Frontal cortex (tissue), 4 donors: ENCODE data around the gene PRDM16. TPM values are rescaled to one million over a fixed set of nuclear protein-coding genes. Genes with fewer than 3 reads are reported as not detected.
A peak's percentile ranks its signal among the peaks of the same experiment; 100 is the strongest.

Source experiments
- DNase-seq, 2 donors: peaks; one replicate each; pipeline ENCODE4 v3.0.0; 2012; ENCODE audit warnings: low spot score in 2 of 2
- FAIRE-seq: peaks from 2 replicates; lab custom pipeline; 2012; peaks lifted over from hg19 to GRCh38; lab: Jason Lieb, UNC
- total RNA-seq: library from RNA; depleted of rRNA; stranded (reverse); fragments of >200 nt; gene quantifications from one replicate; pipeline ENCODE4 v1.2.3, GENCODE V29; 2014
- donor health status: control.
- donor health status: control.
- donor health status: control.

The PRDM16 gene
- total RNA-seq, 1 donor from 2014 or later, result 1.6 TPM

DNA sequence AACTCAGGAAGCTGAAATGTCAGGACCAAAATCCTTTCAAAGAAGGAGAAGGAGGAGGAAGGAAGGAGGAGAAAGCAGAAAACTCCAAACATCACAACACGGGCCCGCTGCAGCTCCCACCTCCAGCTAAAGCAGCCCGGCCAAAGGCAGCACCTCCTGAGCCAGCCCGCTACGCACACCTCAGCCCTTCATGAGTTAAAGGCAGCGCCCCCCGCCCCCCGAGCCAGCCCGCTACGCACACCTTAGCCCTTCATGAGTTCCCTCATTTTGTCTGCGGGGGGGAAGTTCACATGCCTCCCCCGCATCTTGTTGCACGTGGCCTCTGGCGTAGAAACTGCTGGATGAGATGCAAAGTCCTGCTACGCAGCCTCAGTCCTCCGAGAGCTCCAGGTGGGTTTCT, 294.8 kb downstream of the PRDM16 start:
- no peak for DNase-seq
- FAIRE-seq, result no peak

GRCh38 chr1:3364551-3364950, 295.5 kb downstream of the PRDM16 start:
- FAIRE-seq (no peak), DNase-seq (no peak)

GRCh38 chr1:3364983-3365382, 296.0 kb downstream of the PRDM16 start:
- FAIRE-seq (no peak), DNase-seq (no peak)

- DNase-seq, result no peak
- no peak for FAIRE-seq
Measured at GRCh38 chr1:3365523-3366125, 296.6 kb downstream of the PRDM16 start.

DNA sequence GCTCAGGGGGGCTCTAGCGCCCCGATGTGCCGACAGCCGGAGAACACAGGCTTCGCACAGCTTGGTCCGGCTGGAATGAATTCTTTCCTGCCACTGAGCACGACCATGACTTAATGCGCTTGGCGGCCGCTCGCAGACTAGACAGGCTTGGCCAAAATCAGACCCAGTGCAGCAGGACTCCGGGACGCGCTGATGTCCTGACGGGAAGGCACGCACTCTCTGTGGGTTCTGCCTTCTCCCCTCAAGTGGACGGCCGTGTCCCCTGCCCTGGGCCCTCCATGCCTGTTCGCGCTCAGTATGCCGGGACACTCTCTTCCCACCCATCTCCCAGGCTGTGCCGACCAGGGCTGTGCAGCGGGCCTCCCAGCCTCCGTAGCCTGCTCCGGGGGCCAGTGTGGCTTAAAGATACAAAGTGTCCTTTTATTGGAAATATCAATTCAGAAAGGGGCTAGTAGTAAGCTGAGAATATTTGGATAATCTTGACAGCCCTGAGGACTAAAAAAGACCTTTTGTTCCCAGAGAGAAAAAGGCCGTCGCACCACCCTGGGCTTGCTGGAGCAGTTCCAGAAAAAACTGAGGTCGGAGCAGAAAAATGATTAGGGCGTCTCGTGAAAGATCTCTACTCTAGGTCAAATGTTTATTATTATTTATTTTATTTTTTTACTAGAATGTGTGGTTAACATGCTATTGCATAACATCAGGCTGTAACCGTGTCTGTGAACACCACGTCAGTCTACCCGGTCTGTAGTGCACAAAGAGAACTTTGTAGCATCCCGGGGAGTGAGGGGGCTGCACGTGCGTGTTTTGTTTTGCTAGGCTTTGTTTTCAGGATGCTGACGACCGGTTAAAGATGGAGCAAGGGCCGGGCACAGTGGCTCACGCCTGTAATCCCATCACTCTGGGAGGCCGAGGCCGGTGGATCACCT, 297.4 kb downstream of the PRDM16 start:
- no peak for FAIRE-seq
- DNase-seq, result peak in 1 of 2 donors; percentile 48

DNA sequence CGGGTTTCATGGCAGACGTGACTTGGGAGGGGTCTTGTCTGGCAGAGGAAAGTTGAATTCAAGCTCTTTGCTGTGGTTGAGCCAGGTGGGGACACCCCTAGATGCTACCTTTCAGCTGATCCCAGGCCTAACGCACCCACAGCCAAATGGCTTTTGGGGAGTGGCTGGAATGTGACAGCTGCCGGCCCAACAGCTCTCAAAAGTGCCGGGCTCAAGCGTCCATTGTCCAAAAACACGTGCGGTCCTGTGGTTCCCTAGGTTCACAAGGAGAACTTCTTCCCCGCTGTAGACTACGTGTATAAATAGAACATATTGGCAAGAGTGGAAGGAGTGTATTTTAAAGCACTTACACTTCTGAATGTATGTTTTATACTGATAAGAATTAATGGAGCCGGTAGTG, 298.4 kb downstream of the PRDM16 start:
- no peak for FAIRE-seq
- DNase-seq, result no peak

GRCh38 chr1:3368059-3368458, 299.1 kb downstream of the PRDM16 start:
- no peak for FAIRE-seq
- DNase-seq, result no peak

DNA sequence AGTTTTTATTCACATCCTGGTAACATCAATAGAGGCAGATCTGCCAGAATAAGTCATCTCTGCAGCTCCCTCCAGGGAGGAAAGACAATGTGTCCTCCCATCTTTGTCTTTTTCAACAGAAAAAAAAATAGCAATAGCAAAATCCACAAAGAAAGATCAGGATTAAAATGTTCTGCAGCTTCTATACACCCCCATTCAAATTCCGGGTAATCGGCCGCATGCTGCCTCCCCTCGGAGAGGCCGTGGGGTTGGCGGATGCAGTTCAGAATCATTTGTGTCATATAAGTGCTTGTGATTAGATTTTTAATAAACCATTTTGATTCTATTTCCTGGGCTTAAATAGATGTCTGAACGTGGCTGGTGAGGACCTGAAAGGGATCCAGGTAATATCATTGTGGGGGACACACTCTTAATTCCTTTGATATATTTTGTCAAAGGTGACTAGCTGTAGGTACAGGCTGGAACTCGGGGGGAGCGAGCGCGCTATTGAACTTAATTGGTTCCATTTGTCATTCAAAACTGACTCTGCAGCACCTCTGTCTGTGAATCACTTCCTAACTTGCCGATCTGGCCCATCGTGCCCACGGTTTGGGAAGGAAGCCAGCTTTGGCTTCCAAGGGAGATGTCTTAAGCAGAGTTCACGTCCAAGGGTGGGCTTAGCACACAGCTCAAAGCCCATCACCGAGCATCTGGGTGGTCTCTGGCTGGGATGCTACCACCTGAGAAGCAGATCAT, 299.9 kb downstream of the PRDM16 start:
- DNase-seq, result no peak
- FAIRE-seq, result no peak

GRCh38 chr1:3369446-3370076, 300.6 kb downstream of the PRDM16 start:
- no peak for FAIRE-seq
- peak in 1 of 2 donors; percentile 59 for DNase-seq

GRCh38 chr1:3370856-3371703, 302.1 kb downstream of the PRDM16 start:
- DNase-seq (no peak), FAIRE-seq (no peak)

GRCh38 chr1:3372317-3372716, 303.3 kb downstream of the PRDM16 start:
- DNase-seq (no peak), FAIRE-seq (no peak)

GRCh38 chr1:3373175-3373574, 304.2 kb downstream of the PRDM16 start:
- FAIRE-seq, result no peak
- DNase-seq, result no peak

- FAIRE-seq (no peak), DNase-seq (no peak)
Measured at GRCh38 chr1:3373700-3374405, 304.9 kb downstream of the PRDM16 start.

DNA sequence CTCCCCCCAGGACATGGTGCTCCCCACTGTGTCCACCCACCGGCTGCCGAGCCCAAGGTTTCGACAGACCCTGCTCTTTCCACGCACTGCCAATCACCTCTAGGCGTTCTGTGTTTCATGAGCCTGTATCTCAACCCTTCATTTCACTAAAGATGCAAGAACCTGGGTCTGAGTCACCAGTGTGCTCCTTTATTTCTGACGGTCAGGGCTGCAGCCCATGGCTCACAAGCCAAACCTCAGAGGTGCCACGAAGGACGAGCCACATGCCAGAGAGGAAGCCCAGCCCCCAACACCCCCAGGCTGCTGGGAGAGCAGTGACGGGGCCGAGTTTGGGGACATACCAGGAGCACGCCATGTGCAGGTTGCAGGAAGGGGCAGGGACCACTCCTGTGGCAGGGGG, 306.2 kb downstream of the PRDM16 start:
- DNase-seq (no peak), FAIRE-seq (no peak)

DNA sequence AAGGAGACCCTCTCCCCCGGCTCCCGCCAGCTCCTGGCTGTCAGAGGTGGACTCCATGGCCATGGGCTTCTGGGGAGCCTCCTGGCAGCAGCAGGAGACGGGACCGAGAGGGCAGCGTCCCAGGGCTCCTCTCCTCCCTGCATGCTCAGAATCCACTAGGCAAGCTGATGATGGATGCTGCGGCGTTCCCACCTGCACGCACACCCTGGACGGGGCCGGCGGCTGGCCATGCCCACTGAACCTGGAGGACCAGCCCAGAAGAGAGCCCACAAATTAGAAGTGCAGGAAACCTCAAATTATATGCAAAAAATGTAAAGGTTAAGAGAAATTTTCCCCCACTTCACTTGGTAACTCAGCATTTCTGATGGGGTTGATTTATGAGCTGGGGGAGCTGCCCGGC, 308.2 kb downstream of the PRDM16 start:
- FAIRE-seq (no peak), DNase-seq (no peak)

DNA sequence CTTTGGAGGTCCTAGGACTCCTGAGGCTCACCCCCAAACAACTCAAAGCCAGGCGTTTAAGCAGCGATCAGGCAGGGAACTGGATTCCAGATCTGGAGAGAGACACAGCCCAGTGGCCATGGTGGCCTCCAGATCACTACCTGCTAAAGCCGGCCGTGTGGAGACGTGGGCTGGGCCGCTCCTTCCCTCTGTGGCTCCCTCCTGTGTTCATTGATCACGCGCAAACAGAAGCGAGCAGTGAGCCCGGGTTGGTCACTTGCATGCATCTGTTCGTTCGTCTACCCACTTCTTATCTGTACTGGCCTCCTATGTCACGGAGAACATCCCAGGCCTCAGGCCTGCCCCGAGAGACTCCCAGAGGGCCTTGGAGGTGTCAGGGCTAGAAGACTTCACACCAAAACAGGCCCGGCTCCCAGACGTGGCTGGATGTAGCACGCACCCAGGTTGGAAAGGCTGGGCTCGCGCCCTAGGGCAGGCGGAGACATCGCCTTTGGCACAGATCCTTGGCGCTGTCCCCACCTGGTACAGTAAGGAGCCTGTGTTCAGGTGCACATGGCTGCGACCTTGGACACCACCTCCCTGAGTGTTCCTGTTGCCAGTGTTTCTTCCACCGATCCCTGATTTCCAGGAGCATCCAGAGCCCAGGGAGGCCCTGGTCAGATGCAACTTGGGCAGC, 308.7 kb downstream of the PRDM16 start:
- FAIRE-seq (no peak), DNase-seq (no peak)

DNA sequence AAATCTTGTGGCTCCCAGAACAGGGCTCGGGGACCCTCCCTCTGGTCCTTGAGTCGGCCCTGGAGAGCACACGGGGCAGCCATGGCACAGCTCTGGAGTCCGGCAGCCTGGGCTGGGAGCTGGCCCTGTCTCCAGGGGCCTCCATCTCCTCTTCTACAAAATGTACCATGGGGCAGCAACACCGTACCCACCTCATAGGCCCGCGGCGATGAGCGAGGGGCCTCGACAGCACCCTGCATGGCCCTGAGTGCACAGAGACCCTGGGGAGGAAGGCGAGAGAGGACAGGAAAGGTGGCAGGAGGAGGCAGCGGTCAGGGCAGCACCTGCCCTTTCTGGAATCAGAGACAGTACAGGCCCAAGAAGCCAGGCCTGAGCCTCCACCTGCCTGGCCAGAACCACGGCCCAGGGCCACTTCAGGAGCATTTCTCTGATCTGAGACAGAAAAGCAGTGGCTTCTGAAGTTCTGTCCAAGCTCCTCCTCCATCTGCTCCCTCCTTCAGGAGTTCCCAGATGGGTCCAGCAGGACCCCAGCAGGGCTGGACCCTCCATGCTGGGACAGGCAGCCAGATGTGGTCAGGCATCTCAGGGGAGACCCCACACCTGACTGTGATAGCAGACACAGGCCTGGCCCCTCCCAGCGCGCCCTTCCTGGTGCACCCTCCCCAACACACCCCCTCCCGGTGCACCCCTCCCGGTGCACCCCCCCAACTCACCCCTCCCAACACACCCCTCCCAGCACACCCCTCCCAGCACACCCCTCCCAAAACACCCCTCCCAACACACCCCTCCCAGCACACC, 309.6 kb downstream of the PRDM16 start:
- no peak for FAIRE-seq
- DNase-seq, result no peak
